IMR-90 (cell line): Measurements from ENCODE around the gene NR5A1. TPM values are rescaled to one million over a fixed set of nuclear protein-coding genes. Genes with fewer than 3 reads are reported as not detected.

ENCODE experiments used
- ATAC-seq: fragments of 200-7000 bp; cut with Tn5 transposase; 2 replicates; pipeline ENCODE4 v1.9.1; 2020; ENCODE audit warnings: low read depth, mild to moderate bottlenecking, moderate library complexity
- BruUV-seq: library from RNA; stranded (reverse); fragments of 400-500 nt; replicated peaks from 2 replicates; lab custom pipeline; 2021; lab: Mats Ljungman, UMichigan
- CTCF ChIA-PET: fragments of 300-600 bp; formaldehyde crosslinking; extraction: SDS; loops from one replicate; lab custom pipeline; 2021; ENCODE audit warnings: antibody characterized with exemption; lab: Yijun Ruan, JAX
- POLR2A ChIA-PET: fragments of 300-600 bp; sonication (Branson Sonifier 250); formaldehyde crosslinking; loops from one replicate; lab custom pipeline; 2022; ENCODE audit warnings: antibody characterized with exemption; ENCODE audit not compliant: unreplicated experiment; lab: Charles Lee
- DNase-seq: peaks from one replicate; pipeline ENCODE4 v3.0.0; 2013
- H2AFZ ChIP-seq: replicated peaks from 2 replicates; pipeline ENCODE3; 2013; ENCODE audit warnings: low read length, mild to moderate bottlenecking; ENCODE audit not compliant: poor library complexity
- H2AK5ac ChIP-seq: 2 replicates; pipeline ENCODE4 v1.6.1; 2013; ENCODE audit warnings: low read depth, low read length, inconsistent platforms
- H2AK9ac ChIP-seq: replicated peaks from 2 replicates; pipeline ENCODE3; 2013; ENCODE audit warnings: mild to moderate bottlenecking, low read depth, low read length, moderate library complexity; ENCODE audit not compliant: poor library complexity
- H2BK120ac ChIP-seq: 2 replicates; pipeline ENCODE4 v1.6.1; 2013; ENCODE audit warnings: low read depth, low read length, inconsistent platforms
- H2BK15ac ChIP-seq: 3 replicates; pipeline ENCODE4 v1.6.1; 2013; ENCODE audit warnings: low read depth, low read length, inconsistent platforms
- H2BK20ac ChIP-seq: 2 replicates; pipeline ENCODE4 v1.6.1; 2013; ENCODE audit warnings: low read depth, mild to moderate bottlenecking, inconsistent platforms, low read length, moderate library complexity
- H2BK5ac ChIP-seq: 2 replicates; pipeline ENCODE4 v1.6.1; 2013; ENCODE audit warnings: mild to moderate bottlenecking, low read depth, low read length, inconsistent platforms; ENCODE audit not compliant: poor library complexity, severe bottlenecking
- H3K14ac ChIP-seq: replicated peaks from 2 replicates; pipeline ENCODE4 v1.6.1; 2013; ENCODE audit warnings: low read depth, low read length, inconsistent platforms
- H3K18ac ChIP-seq: 2 replicates; pipeline ENCODE4 v1.6.1; 2013; ENCODE audit warnings: low read depth, low read length, control low read depth
- H3K23ac ChIP-seq: 2 replicates; pipeline ENCODE4 v1.6.1; 2013; ENCODE audit warnings: low read depth, low read length, inconsistent platforms
- H3K27ac ChIP-seq: 2 replicates; pipeline ENCODE4 v1.5.1; 2013; ENCODE audit warnings: mild to moderate bottlenecking, control low read depth, low read length; ENCODE audit not compliant: insufficient read depth
- H3K27me3 ChIP-seq: 2 replicates; pipeline ENCODE4 v1.6.1; 2013; ENCODE audit warnings: low read length; ENCODE audit not compliant: control insufficient read depth, insufficient read depth
- H3K36me3 ChIP-seq: 2 replicates; pipeline ENCODE4 v1.6.1; 2013; ENCODE audit warnings: low read length, mixed read lengths; ENCODE audit not compliant: control insufficient read depth, insufficient read depth
- H3K4ac ChIP-seq: 2 replicates; pipeline ENCODE4 v1.6.1; 2013; ENCODE audit warnings: low read depth, low read length, inconsistent platforms
- H3K4me1 ChIP-seq: 2 replicates; pipeline ENCODE4 v1.6.1; 2013; ENCODE audit warnings: low read length, mixed read lengths; ENCODE audit not compliant: control insufficient read depth, insufficient read depth
- H3K4me2 ChIP-seq: 2 replicates; pipeline ENCODE4 v1.6.1; 2013; ENCODE audit warnings: low read depth, mild to moderate bottlenecking, control low read depth, low read length, moderate library complexity
- H3K4me3 ChIP-seq: 2 replicates; pipeline ENCODE4 v1.5.1; 2013; ENCODE audit warnings: low read depth, mild to moderate bottlenecking, control low read depth, low read length, moderate library complexity; ENCODE audit not compliant: insufficient read depth
- H3K56ac ChIP-seq: 2 replicates; pipeline ENCODE4 v1.6.1; 2013; ENCODE audit warnings: low read length, inconsistent platforms; ENCODE audit not compliant: insufficient read depth; ENCODE audit errors: extremely low read depth
- H3K79me1 ChIP-seq, 2 experiments: 2 replicates each; pipeline ENCODE4 v1.6.1; 2013; ENCODE audit warnings: low read length in 2 of 2, inconsistent platforms in 1 of 2, low read depth in 1 of 2
- H3K9ac ChIP-seq: 2 replicates; pipeline ENCODE4 v1.6.1; 2013; ENCODE audit warnings: low read depth, low read length, control low read depth
- H3K9me1 ChIP-seq: 2 replicates; pipeline ENCODE4 v1.6.1; 2013; ENCODE audit warnings: low read length, inconsistent platforms; ENCODE audit not compliant: insufficient read depth
- H3K9me3 ChIP-seq: 2 replicates; pipeline ENCODE4 v1.6.1; 2013; ENCODE audit warnings: low read length; ENCODE audit not compliant: control insufficient read depth, insufficient read depth
- H4K20me1 ChIP-seq: 2 replicates; pipeline ENCODE4 v1.6.1; 2013; ENCODE audit warnings: low read length, inconsistent platforms; ENCODE audit not compliant: insufficient read depth
- H4K5ac ChIP-seq: 2 replicates; pipeline ENCODE4 v1.6.1; 2013; ENCODE audit warnings: mild to moderate bottlenecking, low read depth, low read length, control low read depth
- H4K8ac ChIP-seq, 2 experiments: 2 replicates each; pipeline ENCODE4 v1.6.1; 2013; ENCODE audit warnings: low read depth in 2 of 2, low read length in 2 of 2, control low read depth in 1 of 2, inconsistent platforms in 1 of 2
- H4K91ac ChIP-seq: 2 replicates; pipeline ENCODE4 v1.6.1; 2013; ENCODE audit warnings: low read depth, low read length, inconsistent platforms; ENCODE audit not compliant: insufficient read depth
- BHLHE40 ChIP-seq: fragments of 150-350 bp; IDR thresholded peaks from 2 replicates; pipeline ENCODE4 v1.6.1; 2016; ENCODE audit warnings: mild to moderate bottlenecking, low read depth, low read length
- CEBPB ChIP-seq: IDR thresholded peaks from 2 replicates; pipeline ENCODE4 v1.6.1; 2012; ENCODE audit warnings: low read depth, low read length, improper control_type of control experiment
- FOS ChIP-seq: fragments of 150-350 bp; IDR thresholded peaks from 2 replicates; pipeline ENCODE4 v1.6.1; 2016; ENCODE audit warnings: low read depth, low read length
- MAFK ChIP-seq: IDR thresholded peaks from 2 replicates; pipeline ENCODE4 v1.6.1; 2012; ENCODE audit warnings: low read depth, low read length, improper control_type of control experiment
- MAZ ChIP-seq: IDR thresholded peaks from 2 replicates; pipeline ENCODE4 v1.6.1; 2012; ENCODE audit warnings: low read depth, mild to moderate bottlenecking, low read length, improper control_type of control experiment, moderate library complexity, borderline replicate concordance
- NFE2L2 ChIP-seq: fragments of 150-350 bp; IDR thresholded peaks from 2 replicates; pipeline ENCODE4 v1.6.1; 2016; ENCODE audit warnings: low read depth, mild to moderate bottlenecking, low read length
- POLR2A ChIP-seq: IDR thresholded peaks from 2 replicates; pipeline ENCODE4 v1.6.1; 2012; ENCODE audit warnings: mild to moderate bottlenecking, low read depth, low read length
- RCOR1 ChIP-seq: IDR thresholded peaks from 2 replicates; pipeline ENCODE4 v1.6.1; 2012; ENCODE audit warnings: mild to moderate bottlenecking, low read length, improper control_type of control experiment; ENCODE audit not compliant: insufficient replicate concordance
- RFX5 ChIP-seq: IDR thresholded peaks from 2 replicates; pipeline ENCODE4 v1.8.0; 2012; ENCODE audit warnings: low read depth, mild to moderate bottlenecking, low read length, moderate library complexity
- SMC3 ChIP-seq: fragments of 150-350 bp; IDR thresholded peaks from 2 replicates; pipeline ENCODE4 v1.6.1; 2016; ENCODE audit warnings: low read depth, mild to moderate bottlenecking, antibody characterized with exemption, low read length, moderate library complexity
- WGBS, 2 experiments: methylation state at CpG; one replicate each; pipeline versions ENCODE4 v1.1.5 to v1.1.7; 2013; ENCODE audit warnings: missing lambda C conversion rate in 2 of 2; ENCODE audit not compliant: insufficient read length in 1 of 2; ENCODE audit errors: extremely low coverage in 2 of 2; 5-methylcytosine and 5-hydroxymethylcytosine counted together
- dilution Hi-C: fragments of 300-500 bp; cut with HindIII; formaldehyde crosslinking; loops from one replicate; pipeline ENCODE4 v1.14.3; 2018; ENCODE audit warnings: low sequenced_read_pairs; ENCODE audit not compliant: unreplicated experiment
- in situ Hi-C: fragments of 300-500 bp; cut with MboI; formaldehyde crosslinking; loops from 3 replicates; pipeline ENCODE4 v1.14.3; 2019; ENCODE audit warnings: low sequenced_read_pairs, inconsistent platforms, mixed read lengths
- intact Hi-C: fragments of 100-400 bp; cut with micrococcal nuclease; formaldehyde crosslinking; loops from 2 replicates; pipeline ENCODE4 v1.10.0; 2022
- polyA plus RNA-seq, 3 experiments: library from polyadenylated mRNA; depleted of rRNA; stranded (reverse); fragments of >200 nt; gene quantifications; 2 replicates each; pipeline ENCODE4 v1.2.3, GENCODE V29; 2012; ENCODE audit warnings: low replicate concordance in 1 of 3
- total RNA-seq: library from RNA; depleted of rRNA; stranded (reverse); fragments of >200 nt; gene quantifications from 2 replicates; pipeline ENCODE4 v1.2.3, GENCODE V29; 2012
- TF ChIP-seq, protein P1 (sequence below): conservative IDR thresholded peaks from 2 replicates; pipeline ENCODE4 v1.5.1; 2012; ENCODE audit warnings: mild to moderate bottlenecking, low read depth, low read length, improper control_type of control experiment
- TF ChIP-seq, protein P2 (sequence below): fragments of 150-350 bp; IDR thresholded peaks from 2 replicates; pipeline ENCODE4 v1.6.1; 2016; ENCODE audit warnings: low read depth, mild to moderate bottlenecking, low read length, moderate library complexity, borderline replicate concordance

The NR5A1 gene
- total and polyA plus RNA-seq, 2 of the 4 experiments (the other 2 are of a cell fraction): not detected

DNA sequence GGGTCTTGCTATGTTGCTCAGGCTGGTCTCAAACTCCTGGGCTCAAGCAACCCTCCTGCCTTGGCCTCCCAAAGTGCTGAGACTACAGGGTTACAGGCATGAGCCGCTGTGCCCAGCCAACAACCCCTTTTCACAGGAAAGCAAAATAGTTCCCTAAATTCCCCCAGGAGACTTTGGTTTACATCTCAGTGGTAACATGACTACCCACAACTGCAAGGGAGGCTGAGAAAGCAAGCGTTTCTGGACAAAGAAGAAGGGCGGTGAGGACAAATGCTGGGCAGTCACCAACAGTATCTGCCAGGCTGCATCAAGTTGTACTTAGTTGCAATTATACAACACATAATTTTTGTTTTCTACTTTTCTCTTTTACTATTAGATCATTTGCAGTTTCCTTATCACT is 64.4 kb downstream of the NR5A1 start:
- no peak overlapping the region for H3K4me3 ChIP-seq
- no peaks in the 10 kb centered on the region for H3K4me1 ChIP-seq
- ATAC-seq (no peak), DNase-seq (no peak)
- no peak overlapping the region for H3K14ac ChIP-seq
- H3K79me1 ChIP-seq: no peaks in the 10 kb centered on the region
- no peak overlapping the region for H2AK5ac ChIP-seq
- H2AFZ ChIP-seq: no peak overlapping the region
- no peak overlapping the region for H3K27ac ChIP-seq
- H3K18ac ChIP-seq: no peak overlapping the region
- H4K91ac ChIP-seq: no peak overlapping the region
- H4K8ac ChIP-seq: no peak overlapping the region
- H3K27me3 ChIP-seq: peaks cover 27% of the 10 kb centered on the region
- no peak overlapping the region for H3K23ac ChIP-seq
- H3K9me3 ChIP-seq: peaks cover 13% of the 10 kb centered on the region
- in situ Hi-C loops: no loop called here
- POLR2A ChIA-PET: no interaction called here
- H3K56ac ChIP-seq: no peak overlapping the region
- BruUV-seq: no TSS peak
- CTCF ChIA-PET: no interaction called here
- no peak overlapping the region for H3K4me2 ChIP-seq
- TF ChIP-seq POLR2A (no peak), RFX5 (no peak), CEBPB (no peak), BHLHE40 (no peak), SMC3 (no peak), MAFK (no peak), RCOR1 (no peak), MAZ (no peak), FOS (no peak), NFE2L2 (no peak)
- TF ChIP-seq, protein P1, sequence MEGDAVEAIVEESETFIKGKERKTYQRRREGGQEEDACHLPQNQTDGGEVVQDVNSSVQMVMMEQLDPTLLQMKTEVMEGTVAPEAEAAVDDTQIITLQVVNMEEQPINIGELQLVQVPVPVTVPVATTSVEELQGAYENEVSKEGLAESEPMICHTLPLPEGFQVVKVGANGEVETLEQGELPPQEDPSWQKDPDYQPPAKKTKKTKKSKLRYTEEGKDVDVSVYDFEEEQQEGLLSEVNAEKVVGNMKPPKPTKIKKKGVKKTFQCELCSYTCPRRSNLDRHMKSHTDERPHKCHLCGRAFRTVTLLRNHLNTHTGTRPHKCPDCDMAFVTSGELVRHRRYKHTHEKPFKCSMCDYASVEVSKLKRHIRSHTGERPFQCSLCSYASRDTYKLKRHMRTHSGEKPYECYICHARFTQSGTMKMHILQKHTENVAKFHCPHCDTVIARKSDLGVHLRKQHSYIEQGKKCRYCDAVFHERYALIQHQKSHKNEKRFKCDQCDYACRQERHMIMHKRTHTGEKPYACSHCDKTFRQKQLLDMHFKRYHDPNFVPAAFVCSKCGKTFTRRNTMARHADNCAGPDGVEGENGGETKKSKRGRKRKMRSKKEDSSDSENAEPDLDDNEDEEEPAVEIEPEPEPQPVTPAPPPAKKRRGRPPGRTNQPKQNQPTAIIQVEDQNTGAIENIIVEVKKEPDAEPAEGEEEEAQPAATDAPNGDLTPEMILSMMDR: no peak
- TF ChIP-seq, protein P2, sequence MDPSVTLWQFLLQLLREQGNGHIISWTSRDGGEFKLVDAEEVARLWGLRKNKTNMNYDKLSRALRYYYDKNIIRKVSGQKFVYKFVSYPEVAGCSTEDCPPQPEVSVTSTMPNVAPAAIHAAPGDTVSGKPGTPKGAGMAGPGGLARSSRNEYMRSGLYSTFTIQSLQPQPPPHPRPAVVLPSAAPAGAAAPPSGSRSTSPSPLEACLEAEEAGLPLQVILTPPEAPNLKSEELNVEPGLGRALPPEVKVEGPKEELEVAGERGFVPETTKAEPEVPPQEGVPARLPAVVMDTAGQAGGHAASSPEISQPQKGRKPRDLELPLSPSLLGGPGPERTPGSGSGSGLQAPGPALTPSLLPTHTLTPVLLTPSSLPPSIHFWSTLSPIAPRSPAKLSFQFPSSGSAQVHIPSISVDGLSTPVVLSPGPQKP: no peak
- no peak overlapping the region for H3K9ac ChIP-seq
- H2BK20ac ChIP-seq: no peak overlapping the region
- no peak overlapping the region for H2BK15ac ChIP-seq
- no peak overlapping the region for H3K4ac ChIP-seq
- no peak overlapping the region for H2BK5ac ChIP-seq
- no peaks in the 10 kb centered on the region for H4K20me1 ChIP-seq
- H3K9me1 ChIP-seq: no peaks in the 10 kb centered on the region
- no peak overlapping the region for H2AK9ac ChIP-seq
- dilution Hi-C loops: no loop called here
- no peaks in the 10 kb centered on the region for H3K36me3 ChIP-seq
- intact Hi-C loops: no loop called here
- no peak overlapping the region for H2BK120ac ChIP-seq
- no CpG with 5 or more reads among the region's 3 CpGs for WGBS, 2 experiments
- H4K5ac ChIP-seq: no peak overlapping the region
